HCT116 (cell line): Measurements from ENCODE around the gene F2RL2. TPM values are rescaled to one million over a fixed set of nuclear protein-coding genes. Genes with fewer than 3 reads are reported as not detected.
A peak's percentile ranks its signal among the peaks of the same experiment; 100 is the strongest.

Experiments used
- ATAC-seq: fragments of 200-7000 bp; cut with Tn5 transposase; 2 replicates; pipeline ENCODE4 v1.9.1; 2020; ENCODE audit warnings: mild to moderate bottlenecking, moderate library complexity
- BruUV-seq: library from RNA; stranded (reverse); fragments of 400-500 nt; replicated peaks from 2 replicates; lab custom pipeline; 2021; lab: Mats Ljungman, UMichigan
- CTCF ChIA-PET: fragments of 300-600 bp; sonication (Branson Sonifier 250); formaldehyde crosslinking; loops from one replicate; lab custom pipeline; 2021; ENCODE audit warnings: antibody characterized with exemption; lab: Charles Lee
- POLR2A ChIA-PET: fragments of 300-600, 350-600 bp; sonication (Branson Sonifier 250); formaldehyde crosslinking; loops from one replicate; lab custom pipeline; 2021; ENCODE audit warnings: antibody characterized with exemption; lab: Charles Lee
- RAD21 ChIA-PET, 2 experiments: fragments of 300-600 bp; sonication (Branson Sonifier 250); formaldehyde crosslinking; loops; one replicate each; lab custom pipeline; 2023; ENCODE audit warnings: low total read pairs in 2 of 2; ENCODE audit not compliant: uncharacterized antibody in 2 of 2, unreplicated experiment in 2 of 2, low non-redundant PET in 1 of 2; lab: Charles Lee
- DNase-seq: peaks from one replicate; pipeline ENCODE4 v3.0.0-alpha.2; 2010; ENCODE audit warnings: low read depth, low spot score
- H2AFZ ChIP-seq: fragments of 200-600 bp; shearing (Covaris generic), sonication (generic); 2 replicates; pipeline ENCODE4 v1.6.1; 2017; ENCODE audit warnings: low read depth, mixed run types, mixed read lengths, antibody characterized with exemption, low read length; ENCODE audit not compliant: poor library complexity, severe bottlenecking
- H3K27ac ChIP-seq: 2 replicates; pipeline ENCODE4 v1.5.1; 2012; ENCODE audit warnings: low read depth, low read length
- H3K27me3 ChIP-seq: fragments of 200-600 bp; sonication (generic); 2 replicates; pipeline ENCODE4 v1.6.1; 2016; ENCODE audit warnings: mixed run types, low read length, mixed read lengths; ENCODE audit not compliant: insufficient read depth
- H3K36me3 ChIP-seq, 2 experiments: fragments of 200-500 bp in 1 of 2; fragments of 200-600 bp in 1 of 2; sonication (Bioruptor generic) in 1 of 2; sonication (generic) in 1 of 2; 2 replicates each; pipeline versions ENCODE4 v1.5.1 to v1.6.1; 2014 to 2016; ENCODE audit warnings: low read length in 2 of 2, inconsistent platforms in 1 of 2, mixed read lengths in 1 of 2, mixed run types in 1 of 2; ENCODE audit not compliant: insufficient read depth in 2 of 2, control insufficient read depth in 1 of 2
- H3K4me1 ChIP-seq, 2 experiments: fragments of 200-600 bp in 1 of 2; sonication (generic) in 1 of 2; 2 replicates each; pipeline versions ENCODE4 v1.5.1 to v1.6.1; 2012 to 2017; ENCODE audit warnings: low read length in 2 of 2, inconsistent platforms in 1 of 2, mild to moderate bottlenecking in 1 of 2, mixed read lengths in 1 of 2, mixed run types in 1 of 2, moderate library complexity in 1 of 2; ENCODE audit not compliant: insufficient read depth in 2 of 2, control insufficient read depth in 1 of 2
- H3K4me2 ChIP-seq: fragments of 200-600 bp; sonication (generic); 2 replicates; pipeline ENCODE4 v1.6.1; 2017; ENCODE audit warnings: mixed run types, low read length, mixed read lengths
- H3K4me3 ChIP-seq, 2 experiments: fragments of 200-600 bp in 1 of 2; sonication (generic) in 1 of 2; replicated peaks in 1 of 2; 2 replicates each; pipeline ENCODE4 v1.5.1; 2011 to 2016; ENCODE audit warnings: low read length in 2 of 2, control low read depth in 1 of 2, low read depth in 1 of 2, mild to moderate bottlenecking in 1 of 2, mixed read lengths in 1 of 2, mixed run types in 1 of 2
- H3K79me2 ChIP-seq: fragments of 200-600 bp; sonication (generic); 2 replicates; pipeline ENCODE4 v1.6.1; 2017; ENCODE audit warnings: mild to moderate bottlenecking, mixed run types, low read length, moderate library complexity, mixed read lengths; ENCODE audit not compliant: insufficient read depth
- H3K9ac ChIP-seq: fragments of 200-600 bp; sonication (generic); 2 replicates; pipeline ENCODE4 v1.6.1; 2016; ENCODE audit warnings: low read length, mixed read lengths
- H3K9me2 ChIP-seq: fragments of 200-600 bp; sonication (generic), shearing (Covaris generic); 2 replicates; pipeline ENCODE4 v1.6.1; 2017; ENCODE audit warnings: mixed run types, mild to moderate bottlenecking, moderate library complexity; ENCODE audit not compliant: insufficient read depth
- H3K9me3 ChIP-seq, 2 experiments: fragments of 200-500 bp in 1 of 2; fragments of 200-600 bp in 1 of 2; sonication (Bioruptor generic) in 1 of 2; sonication (generic) in 1 of 2; 2 replicates each; pipeline ENCODE4 v1.6.1; 2014 to 2017; ENCODE audit warnings: low read length in 2 of 2, mixed read lengths in 2 of 2, inconsistent platforms in 1 of 2, low read depth in 1 of 2, mild to moderate bottlenecking in 1 of 2, mixed run types in 1 of 2, moderate library complexity in 1 of 2; ENCODE audit not compliant: control insufficient read depth in 1 of 2, insufficient read depth in 1 of 2
- H4K20me1 ChIP-seq: fragments of 200-600 bp; sonication (generic), shearing (Covaris generic); 2 replicates; pipeline ENCODE4 v1.6.1; 2017; ENCODE audit warnings: mixed run types, mild to moderate bottlenecking, moderate library complexity; ENCODE audit not compliant: insufficient read depth
- FOSL1 ChIP-seq: IDR thresholded peaks from 2 replicates; pipeline ENCODE4 v1.6.1; 2012; ENCODE audit warnings: low read depth
- JUND ChIP-seq: IDR thresholded peaks from 2 replicates; pipeline ENCODE4 v1.6.1; 2012
- RAD21 ChIP-seq: IDR thresholded peaks from 2 replicates; pipeline ENCODE4 v1.6.1; 2012; ENCODE audit warnings: low read depth, mild to moderate bottlenecking
- SP1 ChIP-seq: IDR thresholded peaks from 2 replicates; pipeline ENCODE4 v1.6.1; 2012; ENCODE audit warnings: low read depth
- TCF7L2 ChIP-seq: IDR thresholded peaks from 2 replicates; pipeline ENCODE4 v1.7.0; 2011; ENCODE audit warnings: borderline replicate concordance, inconsistent platforms; ENCODE audit not compliant: insufficient read depth, insufficient read length; ENCODE audit errors: extremely low read depth
- YY1 ChIP-seq: IDR thresholded peaks from 2 replicates; pipeline ENCODE4 v1.6.1; 2011; ENCODE audit warnings: low read length, low read depth, moderate library complexity, mild to moderate bottlenecking; ENCODE audit not compliant: insufficient replicate concordance; ENCODE audit errors: extremely low read depth
- intact Hi-C: fragments of 100-400 bp; cut with micrococcal nuclease; formaldehyde crosslinking; loops from 2 replicates; pipeline ENCODE4 v1.10.0; 2022
- total RNA-seq: library from RNA; stranded (reverse); gene quantifications from one replicate; pipeline ENCODE4 v1.2.1, GENCODE V29; 2021; ENCODE audit not compliant: unreplicated experiment
- TF ChIP-seq, protein P1 (sequence below), 3 experiments: fragments of 200-600 bp in 1 of 3; sonication (generic) in 1 of 3; IDR thresholded peaks in 2 of 3; conservative IDR thresholded peaks in 1 of 3; 2 replicates each; pipeline ENCODE4 v1.5.1; 2012 to 2017; ENCODE audit warnings: low read depth in 2 of 3, low read length in 2 of 3, antibody characterized with exemption in 1 of 3, borderline replicate concordance in 1 of 3, control low read depth in 1 of 3, mild to moderate bottlenecking in 1 of 3, mixed read lengths in 1 of 3, mixed run types in 1 of 3, moderate library complexity in 1 of 3; ENCODE audit not compliant: insufficient read depth in 1 of 3
- TF ChIP-seq, protein P2 (sequence below): IDR thresholded peaks from 2 replicates; pipeline ENCODE4 v1.6.1; 2011; ENCODE audit warnings: mild to moderate bottlenecking, low read length, moderate library complexity; ENCODE audit not compliant: insufficient replicate concordance; ENCODE audit errors: extremely low read depth
- TF ChIP-seq, protein P3 (sequence below): IDR thresholded peaks from 2 replicates; pipeline ENCODE4 v1.6.1; 2012

Gene F2RL2
- total RNA-seq, 1 experiment from 2014 or later, result 0.07 TPM

DNA sequence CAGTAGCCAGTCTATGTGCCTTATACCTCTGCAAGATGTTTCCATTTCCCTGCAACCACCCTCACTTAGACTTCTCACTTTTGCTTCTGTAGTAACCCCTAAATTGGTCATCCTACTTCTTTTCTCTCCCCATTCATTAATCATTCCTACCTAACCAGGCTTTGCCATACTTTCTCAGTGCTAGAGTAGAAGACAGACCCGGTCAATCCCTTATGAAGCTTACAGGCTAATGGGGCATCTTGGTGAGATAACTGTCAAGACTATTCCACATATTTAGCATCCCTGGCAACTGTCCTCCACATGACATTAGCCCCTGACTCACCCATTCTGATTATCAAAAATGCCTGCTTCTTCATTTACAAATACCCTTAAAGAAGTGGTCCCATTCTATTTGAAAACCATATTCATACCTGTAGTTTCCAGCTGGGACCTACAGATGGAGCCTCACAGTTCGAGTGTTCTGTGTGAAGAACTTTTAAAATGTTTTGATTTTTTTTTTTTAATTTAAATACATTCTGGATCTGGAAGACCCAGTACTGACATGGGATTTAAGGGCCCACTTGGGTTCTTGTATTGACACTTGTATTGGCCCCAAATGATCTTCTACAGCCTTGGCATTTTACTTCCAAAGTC, 21.0 kb downstream of the F2RL2 start:
- Histone ChIP-seq H3K27ac (no peak overlapping the region), H3K79me2 (no peaks in the 10 kb centered on the region), H3K36me3 (no peaks in the 10 kb centered on the region), H3K27me3 (no peaks in the 10 kb centered on the region), H2AFZ (peak overlapping the region; percentile 49), H3K4me2 (no peak overlapping the region), H3K9ac (no peak overlapping the region), H3K9me2 (no peaks in the 10 kb centered on the region), H3K9me3 (no peaks in the 10 kb centered on the region), H3K4me1 (peaks cover 4% of the 10 kb centered on the region in 2 experiments; a peak in 3 of 4 replicates), H3K4me3 (no peak overlapping the region), H4K20me1 (no peaks in the 10 kb centered on the region)
- no TSS peak for BruUV-seq
- 0 out of 2 replicates have a peak, but pooled peaks have one; percentile 40 for ATAC-seq
- no peak for DNase-seq
- TF ChIP-seq RAD21, result peak; percentile 47
- TF ChIP-seq, protein P1, sequence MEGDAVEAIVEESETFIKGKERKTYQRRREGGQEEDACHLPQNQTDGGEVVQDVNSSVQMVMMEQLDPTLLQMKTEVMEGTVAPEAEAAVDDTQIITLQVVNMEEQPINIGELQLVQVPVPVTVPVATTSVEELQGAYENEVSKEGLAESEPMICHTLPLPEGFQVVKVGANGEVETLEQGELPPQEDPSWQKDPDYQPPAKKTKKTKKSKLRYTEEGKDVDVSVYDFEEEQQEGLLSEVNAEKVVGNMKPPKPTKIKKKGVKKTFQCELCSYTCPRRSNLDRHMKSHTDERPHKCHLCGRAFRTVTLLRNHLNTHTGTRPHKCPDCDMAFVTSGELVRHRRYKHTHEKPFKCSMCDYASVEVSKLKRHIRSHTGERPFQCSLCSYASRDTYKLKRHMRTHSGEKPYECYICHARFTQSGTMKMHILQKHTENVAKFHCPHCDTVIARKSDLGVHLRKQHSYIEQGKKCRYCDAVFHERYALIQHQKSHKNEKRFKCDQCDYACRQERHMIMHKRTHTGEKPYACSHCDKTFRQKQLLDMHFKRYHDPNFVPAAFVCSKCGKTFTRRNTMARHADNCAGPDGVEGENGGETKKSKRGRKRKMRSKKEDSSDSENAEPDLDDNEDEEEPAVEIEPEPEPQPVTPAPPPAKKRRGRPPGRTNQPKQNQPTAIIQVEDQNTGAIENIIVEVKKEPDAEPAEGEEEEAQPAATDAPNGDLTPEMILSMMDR (IDR thresholded peaks at IDR 0.05 in 2 of 3, conservative IDR thresholded peaks at IDR 0.05 in 1 of 3; ENCODE audit: borderline replicate concordance in 1 of 3, insufficient read depth in 1 of 3, low read depth in 2 of 3, low read length in 2 of 3), result peak; percentile 35 to 37 (median 36); a peak in 5 of 6 replicates
- no peak for TF ChIP-seq TCF7L2
- ChIA-PET POLR2A (no interaction called here), RAD21 (interaction anchor here (1.0 to 1.4 kb wide), 3 partner anchors 172 to 414 kb away, joined by 3 to 13 read pairs (median 6); no protein-coding TSS in a partner anchor), CTCF (interaction anchor here (0.6 to 5.3 kb wide), 17 partner anchors 8 to 414 kb away, joined by 3 to 111 read pairs (median 4); no protein-coding TSS in a partner anchor)
- intact Hi-C loops, result loop anchor here (5.0 kb wide), 2 partner anchors 235 to 265 kb away; no protein-coding TSS in a partner anchor

DNA sequence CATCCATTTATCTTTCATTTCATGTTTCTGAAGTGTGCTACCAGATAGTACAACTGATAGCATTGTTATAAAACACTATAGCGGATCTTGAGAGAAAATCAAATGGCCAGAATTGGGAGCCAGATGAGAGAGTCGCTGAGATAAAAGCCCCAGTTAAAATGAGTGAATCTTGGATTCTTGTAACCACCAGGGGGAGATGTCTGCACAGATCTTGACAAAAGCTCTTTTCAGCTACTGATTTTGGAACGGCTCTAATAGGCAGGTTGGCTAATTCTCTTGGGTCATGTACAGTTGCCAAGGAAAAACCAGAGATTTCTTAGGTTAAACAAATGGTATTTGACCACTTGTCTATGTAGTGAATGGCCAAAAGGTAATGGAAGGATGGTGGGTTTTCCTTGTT, 21.7 kb downstream of the F2RL2 start:
- H3K79me2 ChIP-seq, result no peaks in the 10 kb centered on the region
- no peak overlapping the region for H2AFZ ChIP-seq
- H3K9me3 ChIP-seq, result no peaks in the 10 kb centered on the region
- no peak overlapping the region for H3K4me2 ChIP-seq
- peaks cover 4% of the 10 kb centered on the region in 2 experiments; a peak in 3 of 4 replicates for H3K4me1 ChIP-seq
- no peaks in the 10 kb centered on the region for H3K27me3 ChIP-seq
- peak; percentile 84 for ATAC-seq
- BruUV-seq, result no TSS peak
- no peaks in the 10 kb centered on the region for H3K9me2 ChIP-seq
- ChIA-PET RAD21 (interaction anchor here (0.6 to 1.4 kb wide), 3 partner anchors 173 to 415 kb away, joined by 3 to 13 read pairs (median 4); no protein-coding TSS in a partner anchor), CTCF (interaction anchor here (0.6 to 5.3 kb wide), 14 partner anchors 9 to 415 kb away, joined by 3 to 111 read pairs (median 4); no protein-coding TSS in a partner anchor), POLR2A (no interaction called here)
- H3K36me3 ChIP-seq, result no peaks in the 10 kb centered on the region
- H3K4me3 ChIP-seq, result no peak overlapping the region
- no peak overlapping the region for H3K9ac ChIP-seq
- intact Hi-C loops, result loop anchor here (1.0 to 5.0 kb wide), 5 partner anchors 40 to 415 kb away; no protein-coding TSS in a partner anchor
- no peaks in the 10 kb centered on the region for H4K20me1 ChIP-seq
- peak; percentile 48 for DNase-seq
- no peak overlapping the region for H3K27ac ChIP-seq
- TF ChIP-seq SP1 (no peak), FOSL1 (no peak), JUND (no peak), RAD21 (peak; percentile 91), YY1 (no peak)
- TF ChIP-seq, protein P1 (IDR thresholded peaks at IDR 0.05 in 2 of 3, conservative IDR thresholded peaks at IDR 0.05 in 1 of 3; ENCODE audit: borderline replicate concordance in 1 of 3, insufficient read depth in 1 of 3, low read depth in 2 of 3, low read length in 2 of 3), result peak; percentile 64 to 84 (median 82)
- TF ChIP-seq, protein P2, sequence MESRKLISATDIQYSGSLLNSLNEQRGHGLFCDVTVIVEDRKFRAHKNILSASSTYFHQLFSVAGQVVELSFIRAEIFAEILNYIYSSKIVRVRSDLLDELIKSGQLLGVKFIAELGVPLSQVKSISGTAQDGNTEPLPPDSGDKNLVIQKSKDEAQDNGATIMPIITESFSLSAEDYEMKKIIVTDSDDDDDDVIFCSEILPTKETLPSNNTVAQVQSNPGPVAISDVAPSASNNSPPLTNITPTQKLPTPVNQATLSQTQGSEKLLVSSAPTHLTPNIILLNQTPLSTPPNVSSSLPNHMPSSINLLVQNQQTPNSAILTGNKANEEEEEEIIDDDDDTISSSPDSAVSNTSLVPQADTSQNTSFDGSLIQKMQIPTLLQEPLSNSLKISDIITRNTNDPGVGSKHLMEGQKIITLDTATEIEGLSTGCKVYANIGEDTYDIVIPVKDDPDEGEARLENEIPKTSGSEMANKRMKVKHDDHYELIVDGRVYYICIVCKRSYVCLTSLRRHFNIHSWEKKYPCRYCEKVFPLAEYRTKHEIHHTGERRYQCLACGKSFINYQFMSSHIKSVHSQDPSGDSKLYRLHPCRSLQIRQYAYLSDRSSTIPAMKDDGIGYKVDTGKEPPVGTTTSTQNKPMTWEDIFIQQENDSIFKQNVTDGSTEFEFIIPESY, result no peak
- TF ChIP-seq, protein P3, sequence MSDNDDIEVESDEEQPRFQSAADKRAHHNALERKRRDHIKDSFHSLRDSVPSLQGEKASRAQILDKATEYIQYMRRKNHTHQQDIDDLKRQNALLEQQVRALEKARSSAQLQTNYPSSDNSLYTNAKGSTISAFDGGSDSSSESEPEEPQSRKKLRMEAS, result no peak
